OCI-LY7 (cell line): ENCODE results near the gene LIMK1. TPM values are rescaled to one million over a fixed set of nuclear protein-coding genes. Genes with fewer than 3 reads are reported as not detected.

Source experiments
- BruUV-seq: library from RNA; stranded (reverse); fragments of 400-500 nt; replicated peaks from 2 replicates; lab custom pipeline; 2021; lab: Mats Ljungman, UMichigan
- CTCF ChIA-PET: fragments of 300-600 bp; sonication (Branson Sonifier 250); formaldehyde crosslinking; loops from one replicate; lab custom pipeline; 2022; ENCODE audit warnings: antibody characterized with exemption; ENCODE audit not compliant: unreplicated experiment; lab: Charles Lee
- POLR2A ChIA-PET: fragments of 300-600 bp; sonication (Branson Sonifier 250); formaldehyde crosslinking; loops from one replicate; lab custom pipeline; 2022; ENCODE audit warnings: antibody characterized with exemption; lab: Charles Lee
- DNase-seq: peaks from one replicate; pipeline ENCODE4 v3.0.0-alpha.2; 2015; ENCODE audit warnings: low spot score
- H2AFZ ChIP-seq: fragments of 200-600 bp; sonication (generic), shearing (Covaris generic); 2 replicates; pipeline ENCODE4 v1.6.1; 2014; ENCODE audit warnings: mild to moderate bottlenecking, antibody characterized with exemption, low read length, moderate library complexity
- H3K27ac ChIP-seq: fragments of 200-600 bp; sonication (generic); 2 replicates; pipeline ENCODE4 v1.5.1; 2014; ENCODE audit warnings: mixed run types, low read depth, mild to moderate bottlenecking, moderate library complexity, low read length, inconsistent platforms; ENCODE audit not compliant: poor library complexity, severe bottlenecking
- H3K36me3 ChIP-seq: fragments of 200-600 bp; sonication (generic); 2 replicates; pipeline ENCODE4 v1.6.1; 2014; ENCODE audit warnings: mild to moderate bottlenecking, antibody characterized with exemption, low read length, moderate library complexity, mixed read lengths; ENCODE audit not compliant: insufficient read depth
- H3K4me1 ChIP-seq: fragments of 200-600 bp; sonication (generic); 2 replicates; pipeline ENCODE4 v1.5.1; 2014; ENCODE audit warnings: mild to moderate bottlenecking, low read length; ENCODE audit not compliant: insufficient read depth, poor library complexity, severe bottlenecking
- H3K4me2 ChIP-seq: fragments of 200-600 bp; sonication (generic); 2 replicates; pipeline ENCODE4 v1.6.1; 2014; ENCODE audit warnings: mild to moderate bottlenecking, low read length
- H3K4me3 ChIP-seq: fragments of 200-600 bp; sonication (generic); 2 replicates; pipeline ENCODE4 v1.5.1; 2014; ENCODE audit warnings: mild to moderate bottlenecking, low read depth, low read length; ENCODE audit not compliant: poor library complexity, severe bottlenecking
- H3K79me2 ChIP-seq: fragments of 200-600 bp; sonication (generic); 2 replicates; pipeline ENCODE4 v1.6.1; 2016; ENCODE audit warnings: low read depth, mild to moderate bottlenecking, low read length, moderate library complexity, mixed read lengths; ENCODE audit not compliant: insufficient read depth
- H3K9me2 ChIP-seq: fragments of 200-600 bp; sonication (generic); 2 replicates; pipeline ENCODE4 v1.6.1; 2016; ENCODE audit warnings: mild to moderate bottlenecking, low read length, mixed read lengths; ENCODE audit not compliant: insufficient read depth
- H3K9me3 ChIP-seq: fragments of 200-600 bp; sonication (generic); 2 replicates; pipeline ENCODE4 v1.6.1; 2014; ENCODE audit warnings: mild to moderate bottlenecking, mixed run types, low read length, mixed read lengths
- H4K20me1 ChIP-seq: fragments of 200-600 bp; sonication (generic); 2 replicates; pipeline ENCODE4 v1.6.1; 2014; ENCODE audit warnings: mild to moderate bottlenecking, antibody characterized with exemption, low read length, moderate library complexity, mixed read lengths; ENCODE audit not compliant: insufficient read depth
- EZH2phosphoT487 ChIP-seq: fragments of 200-600 bp; sonication (generic); IDR thresholded peaks from 2 replicates; pipeline ENCODE4 v1.6.1; 2018; ENCODE audit warnings: low read depth, borderline replicate concordance, mild to moderate bottlenecking, mixed run types, antibody characterized with exemption, low read length, moderate library complexity, mixed read lengths
- intact Hi-C: fragments of 100-400 bp; cut with micrococcal nuclease; formaldehyde crosslinking; loops from one replicate; pipeline ENCODE4 v1.10.0; 2022; ENCODE audit not compliant: unreplicated experiment
- total RNA-seq, 2 experiments: library from RNA; depleted of rRNA in 1 of 2; stranded (reverse); fragments of >200 nt in 1 of 2; shearing (Covaris generic) in 1 of 2; gene quantifications; 2 replicates each; pipeline ENCODE4 v1.2.3, GENCODE V29; 2014 to 2022
- TF ChIP-seq, protein P1 (sequence below): fragments of 200-600 bp; sonication (generic); conservative IDR thresholded peaks from 2 replicates; pipeline ENCODE4 v1.5.1; 2014; ENCODE audit warnings: mild to moderate bottlenecking, antibody characterized with exemption, low read length, moderate library complexity, mixed read lengths

Gene LIMK1
- total RNA-seq, 2 experiments from 2014 or later: 31.7 to 67.3 TPM

DNA sequence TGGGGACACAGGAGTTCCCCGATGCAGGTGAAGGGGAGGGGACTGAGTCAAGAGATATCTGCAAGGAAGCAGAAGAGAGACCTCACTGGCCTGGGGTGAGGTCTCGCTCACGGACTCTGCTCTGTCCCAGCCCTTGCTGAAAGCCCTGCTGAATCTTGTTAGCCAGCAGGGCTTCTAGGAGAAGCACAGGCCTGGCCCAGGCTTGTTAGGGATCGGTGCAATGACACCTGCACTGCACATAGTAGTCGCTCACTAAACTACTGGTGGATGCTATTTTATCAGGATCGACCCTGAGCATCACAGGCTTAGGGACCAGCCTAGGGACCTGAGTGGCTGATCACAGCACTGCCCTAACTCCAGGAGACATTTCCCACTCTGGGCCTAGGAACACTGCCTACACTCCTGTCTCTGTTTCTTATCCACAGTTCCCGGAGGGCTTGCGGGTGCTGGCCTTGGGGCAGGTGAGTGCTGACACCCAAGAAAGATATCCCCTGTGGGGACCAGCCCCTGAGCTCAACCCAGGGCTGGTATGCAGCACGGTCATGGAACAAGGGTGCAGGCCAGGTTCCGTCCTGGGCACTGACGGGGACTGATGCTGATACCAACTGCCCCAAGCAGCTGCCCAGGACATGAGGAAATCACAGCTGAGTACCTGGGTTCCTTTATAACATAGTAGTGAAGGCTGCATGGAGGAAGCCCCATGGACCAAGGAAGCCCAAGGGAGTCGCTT, 42.6 kb upstream of the LIMK1 start:
- no peak for DNase-seq
- no TSS peak for BruUV-seq
- no peak overlapping the region for H3K27ac ChIP-seq
- H3K4me3 ChIP-seq: no peak overlapping the region
- no peaks in the 10 kb centered on the region for H3K36me3 ChIP-seq
- POLR2A ChIA-PET: no interaction called here
- TF ChIP-seq, protein P1, sequence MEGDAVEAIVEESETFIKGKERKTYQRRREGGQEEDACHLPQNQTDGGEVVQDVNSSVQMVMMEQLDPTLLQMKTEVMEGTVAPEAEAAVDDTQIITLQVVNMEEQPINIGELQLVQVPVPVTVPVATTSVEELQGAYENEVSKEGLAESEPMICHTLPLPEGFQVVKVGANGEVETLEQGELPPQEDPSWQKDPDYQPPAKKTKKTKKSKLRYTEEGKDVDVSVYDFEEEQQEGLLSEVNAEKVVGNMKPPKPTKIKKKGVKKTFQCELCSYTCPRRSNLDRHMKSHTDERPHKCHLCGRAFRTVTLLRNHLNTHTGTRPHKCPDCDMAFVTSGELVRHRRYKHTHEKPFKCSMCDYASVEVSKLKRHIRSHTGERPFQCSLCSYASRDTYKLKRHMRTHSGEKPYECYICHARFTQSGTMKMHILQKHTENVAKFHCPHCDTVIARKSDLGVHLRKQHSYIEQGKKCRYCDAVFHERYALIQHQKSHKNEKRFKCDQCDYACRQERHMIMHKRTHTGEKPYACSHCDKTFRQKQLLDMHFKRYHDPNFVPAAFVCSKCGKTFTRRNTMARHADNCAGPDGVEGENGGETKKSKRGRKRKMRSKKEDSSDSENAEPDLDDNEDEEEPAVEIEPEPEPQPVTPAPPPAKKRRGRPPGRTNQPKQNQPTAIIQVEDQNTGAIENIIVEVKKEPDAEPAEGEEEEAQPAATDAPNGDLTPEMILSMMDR: no peak
- TF ChIP-seq EZH2phosphoT487: no peak
- CTCF ChIA-PET: no interaction called here
- H3K4me2 ChIP-seq: no peak overlapping the region
- H3K9me3 ChIP-seq: no peaks in the 10 kb centered on the region
- no peaks in the 10 kb centered on the region for H3K79me2 ChIP-seq
- no peaks in the 10 kb centered on the region for H4K20me1 ChIP-seq
- intact Hi-C loops: no loop called here
- no peaks in the 10 kb centered on the region for H3K9me2 ChIP-seq
- no peaks in the 10 kb centered on the region for H3K4me1 ChIP-seq
- H2AFZ ChIP-seq: no peak overlapping the region

DNA sequence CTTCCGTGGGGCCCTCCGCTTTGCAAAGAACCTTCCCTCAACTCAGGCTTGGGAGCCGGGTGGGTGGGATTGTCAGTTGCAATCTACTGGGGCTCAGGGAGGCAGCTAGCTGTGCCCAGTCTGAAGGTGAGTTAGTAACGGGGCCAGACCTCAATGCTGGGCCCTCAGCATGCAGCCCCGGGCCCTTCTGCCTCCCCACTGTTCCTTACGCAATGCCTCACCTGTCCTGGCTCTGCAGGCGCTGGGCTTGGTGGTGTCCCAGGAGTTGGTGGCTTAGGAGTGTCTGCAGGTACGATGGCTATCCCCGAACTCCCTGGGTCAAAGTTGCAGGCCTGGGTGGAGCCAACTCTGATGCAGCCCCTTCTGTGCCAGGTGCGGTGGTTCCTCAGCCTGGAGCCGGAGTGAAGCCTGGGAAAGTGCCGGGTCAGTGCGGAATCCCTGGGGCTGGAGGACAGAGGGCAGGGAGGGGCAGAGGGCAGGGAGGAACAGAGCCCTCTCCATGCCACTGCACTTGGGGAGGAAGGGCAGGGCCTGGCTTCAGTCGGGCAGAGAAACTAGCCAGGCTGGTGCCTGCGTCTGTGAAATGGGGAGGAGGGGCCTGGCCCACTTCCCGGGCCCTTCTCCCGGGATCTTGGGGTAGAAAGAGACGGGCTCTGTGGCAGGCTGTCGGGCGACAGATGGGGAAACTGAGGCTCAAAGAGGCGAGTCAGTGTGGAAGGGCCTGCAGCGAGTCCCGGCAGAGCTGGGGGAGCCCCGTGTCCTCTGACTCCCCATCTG, 40.7 kb upstream of the LIMK1 start:
- CTCF ChIA-PET: no interaction called here
- no TSS peak for BruUV-seq

More for the DNA sequence above, 40.7 kb upstream of the LIMK1 start:
- Histone ChIP-seq H2AFZ (no peak overlapping the region), H3K9me2 (no peaks in the 10 kb centered on the region), H3K4me1 (no peaks in the 10 kb centered on the region), H3K27ac (no peak overlapping the region), H3K79me2 (no peaks in the 10 kb centered on the region), H3K36me3 (no peaks in the 10 kb centered on the region), H3K4me3 (no peak overlapping the region), H4K20me1 (no peaks in the 10 kb centered on the region), H3K4me2 (no peak overlapping the region), H3K9me3 (no peaks in the 10 kb centered on the region)
- intact Hi-C loops: no loop called here
- DNase-seq: no peak
- POLR2A ChIA-PET: no interaction called here
- TF ChIP-seq, protein P1: no peak
- TF ChIP-seq EZH2phosphoT487: no peak
